H54 (cell line): ENCODE data around the gene STOX1.
"Not testable (repeated sequence)": the region's sequence is repeated elsewhere in the genome, so short reads cannot be mapped to it uniquely, and the experiment has no call there.

Experiments
- DNase-seq: peaks from one replicate; pipeline ENCODE4 v3.0.0; 2011; ENCODE audit warnings: low spot score, mixed read lengths; ENCODE audit not compliant: insufficient read length
- FAIRE-seq: peaks from 3 replicates; lab custom pipeline; 2011; peaks lifted over from hg19 to GRCh38; lab: Jason Lieb, UNC
- POLR2A ChIP-seq: IDR thresholded peaks from 2 replicates; pipeline ENCODE4 v1.6.1; 2011; ENCODE audit warnings: low read depth, mild to moderate bottlenecking, low read length

Gene STOX1

DNA sequence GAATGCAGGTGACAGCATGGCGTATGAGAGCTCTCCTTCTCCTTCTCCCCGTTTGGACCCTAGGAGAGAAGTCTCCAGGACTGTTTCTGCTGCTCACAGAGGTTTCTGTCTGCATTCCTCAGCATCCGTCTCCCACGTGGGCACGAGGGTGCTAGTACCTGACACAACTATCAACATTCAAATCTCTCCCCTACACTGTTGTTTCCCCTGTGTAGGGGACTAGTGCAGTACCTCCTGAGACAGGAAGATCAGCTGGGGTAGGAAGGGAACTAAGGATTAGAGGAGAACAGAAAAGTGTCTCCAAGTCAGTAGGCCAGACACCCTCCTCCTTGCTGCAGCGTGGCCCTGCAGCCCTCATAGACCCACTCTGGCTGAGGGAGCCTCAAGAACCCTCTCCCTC is 29.0 kb downstream of the STOX1 start:
- DNase-seq: no peak
- TF ChIP-seq POLR2A: no peak
- FAIRE-seq: no peak

DNA sequence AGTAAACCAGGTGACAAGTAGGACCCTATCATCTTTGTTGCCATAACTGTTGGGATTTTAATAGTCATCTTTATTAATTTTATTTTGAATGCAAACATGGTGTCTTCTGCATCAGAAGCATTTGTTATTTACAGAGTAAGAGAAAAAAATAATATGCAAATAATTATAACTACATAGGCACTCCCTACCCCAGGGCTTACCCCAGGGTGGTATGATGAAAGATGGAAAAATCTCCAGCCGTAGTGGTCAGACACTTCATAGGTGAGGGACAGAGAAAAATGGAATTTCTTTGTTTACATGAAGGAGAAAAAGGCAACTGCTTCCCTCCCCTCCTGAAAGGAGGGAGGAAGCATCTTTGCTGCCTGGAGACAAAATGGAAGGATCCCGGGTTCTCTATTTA is 29.7 kb downstream of the STOX1 start:
- DNase-seq (no peak), FAIRE-seq (no peak)
- no peak for TF ChIP-seq POLR2A

- FAIRE-seq (no peak), DNase-seq (no peak)
These were observed 33.9 kb downstream of the STOX1 start for GRCh38 chr10:68861253-68861652.

GRCh38 chr10:68864611-68865010 is 37.3 kb downstream of the STOX1 start:
- DNase-seq: no peak
- FAIRE-seq: no peak
- TF ChIP-seq POLR2A: no peak

More at GRCh38 chr10:68861253-68861652, 33.9 kb downstream of the STOX1 start:
- no peak for TF ChIP-seq POLR2A

GRCh38 chr10:68868173-68868572 is 40.8 kb downstream of the STOX1 start:
- DNase-seq, FAIRE-seq: not testable (repeated sequence)

GRCh38 chr10:68869623-68870022 is 42.3 kb downstream of the STOX1 start:
- TF ChIP-seq POLR2A: no peak

GRCh38 chr10:68870061-68870460 is 42.7 kb downstream of the STOX1 start:
- DNase-seq (no peak), FAIRE-seq (no peak)
- TF ChIP-seq POLR2A: no peak

More at GRCh38 chr10:68869623-68870022, 42.3 kb downstream of the STOX1 start:
- FAIRE-seq (no peak), DNase-seq (no peak)

- FAIRE-seq (no peak), DNase-seq (no peak)
- no peak for TF ChIP-seq POLR2A
These were observed 43.3 kb downstream of the STOX1 start for GRCh38 chr10:68870545-68871104.

DNA sequence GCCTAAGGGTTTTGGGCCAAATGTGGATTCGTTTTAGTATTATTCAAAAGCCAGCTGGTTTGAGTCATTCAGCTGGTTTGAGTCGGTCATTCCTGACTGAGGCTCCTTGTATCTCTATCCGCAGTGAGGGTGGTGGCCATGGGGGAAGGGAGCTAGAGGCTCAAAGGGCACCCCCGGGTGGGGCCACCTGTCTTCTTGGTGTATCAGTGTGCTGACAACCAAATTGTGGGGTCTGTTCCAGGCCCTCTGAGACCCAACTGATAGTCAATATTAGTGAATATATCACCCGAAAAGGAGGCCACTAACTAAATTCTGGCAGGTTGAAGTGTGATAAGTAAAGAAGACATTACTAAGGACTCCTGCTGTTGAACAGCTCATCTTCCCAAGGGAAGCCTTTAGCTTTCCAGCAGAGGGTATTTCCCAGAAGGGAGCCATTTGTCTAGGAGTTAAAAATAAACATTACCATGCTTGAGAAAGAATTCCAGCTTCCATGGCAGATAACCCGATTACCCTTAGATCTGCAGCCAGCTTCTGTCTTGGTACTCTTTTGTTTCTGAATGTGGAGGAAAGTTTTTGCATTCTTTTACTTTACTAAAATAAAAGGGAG is 43.9 kb downstream of the STOX1 start:
- no peak for TF ChIP-seq POLR2A
- FAIRE-seq (peak; percentile 33), DNase-seq (no peak)

DNA sequence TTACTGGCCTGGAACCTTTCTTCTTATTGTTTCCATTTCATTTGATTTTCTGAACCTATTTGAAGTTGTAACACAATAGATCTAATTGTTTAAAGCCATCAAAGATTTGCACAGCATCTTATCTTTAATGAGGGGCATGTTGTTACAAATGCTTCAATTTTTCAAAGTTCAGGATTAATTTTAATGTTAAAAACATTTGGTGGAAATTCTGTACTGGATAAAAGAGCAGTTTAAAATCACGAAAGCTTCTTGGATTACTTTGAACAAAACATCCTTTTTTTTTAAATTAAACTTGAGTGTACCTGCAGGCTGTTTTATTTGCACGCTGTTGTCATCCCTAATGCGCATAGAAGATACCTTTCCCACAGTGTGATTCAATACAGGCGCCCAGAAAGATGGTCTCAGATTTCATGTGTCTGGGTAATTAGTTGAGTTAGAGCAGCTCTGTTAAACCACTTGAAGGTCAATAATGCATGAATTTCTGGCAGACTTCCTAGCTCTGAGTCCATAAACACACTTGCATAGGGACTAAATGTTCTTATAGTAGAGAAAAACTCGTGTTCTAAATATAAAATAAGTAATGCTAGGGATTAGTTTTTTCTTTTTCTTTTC is 44.5 kb downstream of the STOX1 start:
- FAIRE-seq: no peak
- DNase-seq: no peak

DNA sequence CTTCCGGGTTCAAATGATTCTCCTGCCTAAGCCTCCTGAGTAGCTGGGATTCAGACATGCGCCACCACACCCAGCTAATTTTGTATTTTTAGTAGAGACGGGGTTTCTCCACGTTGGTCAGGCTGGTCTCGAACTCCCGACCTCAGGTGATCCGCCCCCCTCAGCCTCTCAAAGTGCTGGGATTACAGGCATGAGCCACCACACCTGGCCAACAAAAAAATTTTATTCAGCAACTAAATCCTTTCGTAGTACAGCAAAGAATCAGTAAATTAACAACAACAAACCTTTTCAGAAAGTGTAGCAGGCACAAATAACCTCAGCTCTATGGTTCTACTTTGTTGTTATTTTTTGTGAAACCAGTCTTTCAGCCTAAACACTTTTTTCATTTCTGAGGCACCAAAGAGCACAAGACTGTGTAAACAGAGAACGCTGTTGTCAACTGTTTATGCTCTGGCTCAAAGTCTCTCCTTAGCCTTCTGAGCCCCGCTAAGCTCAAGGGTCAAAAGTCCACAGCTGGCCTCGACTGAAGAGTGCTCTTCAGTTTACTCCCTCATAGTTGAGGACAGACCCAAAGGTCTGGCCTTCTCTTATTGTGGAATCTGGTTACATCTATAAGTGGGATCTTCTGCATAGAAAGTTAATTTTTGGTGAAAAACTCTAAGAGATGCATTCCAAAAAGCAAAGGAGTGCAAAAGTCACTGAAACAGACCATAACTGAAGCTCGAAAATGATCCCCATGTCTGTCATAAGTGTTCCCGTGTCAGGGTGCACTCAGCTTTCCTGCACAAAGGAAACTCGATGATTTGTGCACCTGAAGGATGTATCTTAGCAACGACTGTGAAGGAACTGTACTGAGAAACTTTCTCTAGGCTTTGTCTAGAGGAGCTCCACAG is 49.2 kb downstream of the STOX1 start:
- DNase-seq (no peak), FAIRE-seq (no peak)
- no peak for TF ChIP-seq POLR2A

More for the DNA sequence above, 44.5 kb downstream of the STOX1 start:
- TF ChIP-seq POLR2A: no peak

GRCh38 chr10:68877482-68878110 is 50.3 kb downstream of the STOX1 start:
- FAIRE-seq (no peak), DNase-seq (no peak)
- no peak for TF ChIP-seq POLR2A

GRCh38 chr10:68878496-68878895 is 51.2 kb downstream of the STOX1 start:
- DNase-seq (no peak), FAIRE-seq (no peak)
- no peak for TF ChIP-seq POLR2A
